ENCODE data around the gene SAMD5. TPM values are rescaled to one million over a fixed set of nuclear protein-coding genes. Genes with fewer than 3 reads are reported as not detected.

SAMD5 gene
- total and polyA plus RNA-seq, 9 of the 15 experiments (the other 6 are each of a cell fraction or from before 2014, with no cell fraction given) = 0.15 to 0.91 (median 0.55) TPM

DNA sequence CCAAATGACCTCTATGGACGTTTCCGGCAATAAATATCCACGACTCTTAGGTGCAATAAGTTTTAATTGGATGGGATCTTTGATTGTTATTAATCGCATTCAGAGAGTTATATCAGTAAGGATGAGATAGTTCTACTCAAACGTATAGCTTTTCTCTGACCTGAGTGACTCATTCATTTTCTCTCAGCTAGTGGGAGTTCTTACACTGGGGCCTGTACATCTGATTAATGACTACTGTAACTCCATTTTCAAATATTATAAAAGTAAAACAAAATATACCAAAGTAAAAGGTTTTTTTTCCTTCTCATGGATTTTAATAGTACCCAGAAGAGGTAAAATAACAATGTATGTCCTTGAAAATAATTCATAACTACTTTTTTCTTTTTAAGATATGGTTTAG is 41.1 kb upstream of the SAMD5 start (continued):
- TF ChIP-seq, protein P1, sequence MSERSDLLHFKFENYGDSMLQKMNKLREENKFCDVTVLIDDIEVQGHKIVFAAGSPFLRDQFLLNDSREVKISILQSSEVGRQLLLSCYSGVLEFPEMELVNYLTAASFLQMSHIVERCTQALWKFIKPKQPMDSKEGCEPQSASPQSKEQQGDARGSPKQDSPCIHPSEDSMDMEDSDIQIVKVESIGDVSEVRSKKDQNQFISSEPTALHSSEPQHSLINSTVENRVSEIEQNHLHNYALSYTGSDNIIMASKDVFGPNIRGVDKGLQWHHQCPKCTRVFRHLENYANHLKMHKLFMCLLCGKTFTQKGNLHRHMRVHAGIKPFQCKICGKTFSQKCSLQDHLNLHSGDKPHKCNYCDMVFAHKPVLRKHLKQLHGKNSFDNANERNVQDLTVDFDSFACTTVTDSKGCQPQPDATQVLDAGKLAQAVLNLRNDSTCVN (CRISPR knock-in tag; IDR thresholded peaks at IDR 0.05) = peak; percentile 36; the same call in 1 of the 2 replicates
- TF ChIP-seq CTBP1 (IDR thresholded peaks at IDR 0.05; ENCODE audit: borderline replicate concordance) (no peak), RB1 (IDR thresholded peaks at IDR 0.05; ENCODE audit: low read depth) (no peak), ZNF239 (CRISPR knock-in tag; IDR thresholded peaks at IDR 0.05) (peak; percentile 74), NFE2 (IDR thresholded peaks at IDR 0.05; ENCODE audit: low read depth) (peak; percentile 10; the same call in 1 of the 2 replicates), ZBTB9 (CRISPR knock-in tag; IDR thresholded peaks at IDR 0.05) (peak; percentile 62; the same call in 1 of the 2 replicates), XRCC5 (IDR thresholded peaks at IDR 0.05; ENCODE audit: low read depth, low read length) (no peak), TOE1 (IDR thresholded peaks at IDR 0.05; ENCODE audit: borderline replicate concordance) (no peak), TOE1 (CRISPR knock-in tag; IDR thresholded peaks at IDR 0.05; ENCODE audit: borderline replicate concordance, low read depth) (no peak), ZNF124 (CRISPR knock-in tag; IDR thresholded peaks at IDR 0.05) (no peak), MEIS2 (IDR thresholded peaks at IDR 0.05; ENCODE audit: partially characterized antibody) (peak; percentile 14), HMG20B (CRISPR knock-in tag; IDR thresholded peaks at IDR 0.05) (no peak), RBFOX2 (IDR thresholded peaks at IDR 0.05; ENCODE audit: low read depth, low read length) (no peak), JUND (IDR thresholded peaks at IDR 0.05; ENCODE audit: borderline replicate concordance, low read depth, low read length) (no peak), JUND (tag; IDR thresholded peaks at IDR 0.05; ENCODE audit: borderline replicate concordance, low read depth, low read length) (peak; percentile 47; the same call in 1 of the 3 replicates), ZNF76 (CRISPR knock-in tag; IDR thresholded peaks at IDR 0.05; ENCODE audit: borderline replicate concordance) (peak; percentile 75; the same call in 1 of the 2 replicates), NR4A1 (CRISPR knock-in tag; IDR thresholded peaks at IDR 0.05) (no peak), NR4A1 (tag; IDR thresholded peaks at IDR 0.05) (peak; percentile 31; the same call in 1 of the 2 replicates), ZNF175 (CRISPR knock-in tag; IDR thresholded peaks at IDR 0.05; ENCODE audit: low read depth) (peak; percentile 82), MEF2D (tag; conservative IDR thresholded peaks at IDR 0.05; ENCODE audit: low read depth) (0 out of 2 replicates have a peak, but pooled peaks have one; percentile 38), NR2C1 (IDR thresholded peaks at IDR 0.05) (no peak), NR2C1 (tag; IDR thresholded peaks at IDR 0.05) (0 out of 2 replicates have a peak, but pooled peaks have one; percentile 30), ZNF165 (CRISPR knock-in tag; IDR thresholded peaks at IDR 0.05; ENCODE audit: borderline replicate concordance) (no peak)
- TF ChIP-seq, protein P2, sequence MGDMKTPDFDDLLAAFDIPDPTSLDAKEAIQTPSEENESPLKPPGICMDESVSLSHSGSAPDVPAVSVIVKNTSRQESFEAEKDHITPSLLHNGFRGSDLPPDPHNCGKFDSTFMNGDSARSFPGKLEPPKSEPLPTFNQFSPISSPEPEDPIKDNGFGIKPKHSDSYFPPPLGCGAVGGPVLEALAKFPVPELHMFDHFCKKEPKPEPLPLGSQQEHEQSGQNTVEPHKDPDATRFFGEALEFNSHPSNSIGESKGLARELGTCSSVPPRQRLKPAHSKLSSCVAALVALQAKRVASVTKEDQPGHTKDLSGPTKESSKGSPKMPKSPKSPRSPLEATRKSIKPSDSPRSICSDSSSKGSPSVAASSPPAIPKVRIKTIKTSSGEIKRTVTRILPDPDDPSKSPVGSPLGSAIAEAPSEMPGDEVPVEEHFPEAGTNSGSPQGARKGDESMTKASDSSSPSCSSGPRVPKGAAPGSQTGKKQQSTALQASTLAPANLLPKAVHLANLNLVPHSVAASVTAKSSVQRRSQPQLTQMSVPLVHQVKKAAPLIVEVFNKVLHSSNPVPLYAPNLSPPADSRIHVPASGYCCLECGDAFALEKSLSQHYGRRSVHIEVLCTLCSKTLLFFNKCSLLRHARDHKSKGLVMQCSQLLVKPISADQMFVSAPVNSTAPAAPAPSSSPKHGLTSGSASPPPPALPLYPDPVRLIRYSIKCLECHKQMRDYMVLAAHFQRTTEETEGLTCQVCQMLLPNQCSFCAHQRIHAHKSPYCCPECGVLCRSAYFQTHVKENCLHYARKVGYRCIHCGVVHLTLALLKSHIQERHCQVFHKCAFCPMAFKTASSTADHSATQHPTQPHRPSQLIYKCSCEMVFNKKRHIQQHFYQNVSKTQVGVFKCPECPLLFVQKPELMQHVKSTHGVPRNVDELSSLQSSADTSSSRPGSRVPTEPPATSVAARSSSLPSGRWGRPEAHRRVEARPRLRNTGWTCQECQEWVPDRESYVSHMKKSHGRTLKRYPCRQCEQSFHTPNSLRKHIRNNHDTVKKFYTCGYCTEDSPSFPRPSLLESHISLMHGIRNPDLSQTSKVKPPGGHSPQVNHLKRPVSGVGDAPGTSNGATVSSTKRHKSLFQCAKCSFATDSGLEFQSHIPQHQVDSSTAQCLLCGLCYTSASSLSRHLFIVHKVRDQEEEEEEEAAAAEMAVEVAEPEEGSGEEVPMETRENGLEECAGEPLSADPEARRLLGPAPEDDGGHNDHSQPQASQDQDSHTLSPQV (IDR thresholded peaks at IDR 0.05) = peak; percentile 65; the same call in 1 of the 2 replicates

Measured in K562 (cell line).